Adrenal gland (tissue), 5 donors: ENCODE data around the gene MARK3.

Experiments
- POLR2A ChIP-seq, 2 donors: fragments of 450-650 bp; IDR thresholded peaks; one replicate each; pipeline ENCODE4 v1.6.1; 2017; ENCODE audit warnings: antibody characterized with exemption in 2 of 2, mild to moderate bottlenecking in 2 of 2, moderate library complexity in 1 of 2
- TF ChIP-seq, protein P1 (sequence below), 6 experiments: fragments of 450-650 bp in 4 of 6; fragments of 200-600 bp in 2 of 6; sonication (generic) in 1 of 6; IDR thresholded peaks; 1 replicate in 5 of 6; 2 replicates in 1 of 6; pipeline versions ENCODE4 v1.5.1 to v1.8.0; 2016 to 2021; ENCODE audit warnings: antibody characterized with exemption in 6 of 6, mild to moderate bottlenecking in 2 of 6, moderate library complexity in 1 of 6
- donor health status: DM: no; HTN: no; CAD: no.

DNA sequence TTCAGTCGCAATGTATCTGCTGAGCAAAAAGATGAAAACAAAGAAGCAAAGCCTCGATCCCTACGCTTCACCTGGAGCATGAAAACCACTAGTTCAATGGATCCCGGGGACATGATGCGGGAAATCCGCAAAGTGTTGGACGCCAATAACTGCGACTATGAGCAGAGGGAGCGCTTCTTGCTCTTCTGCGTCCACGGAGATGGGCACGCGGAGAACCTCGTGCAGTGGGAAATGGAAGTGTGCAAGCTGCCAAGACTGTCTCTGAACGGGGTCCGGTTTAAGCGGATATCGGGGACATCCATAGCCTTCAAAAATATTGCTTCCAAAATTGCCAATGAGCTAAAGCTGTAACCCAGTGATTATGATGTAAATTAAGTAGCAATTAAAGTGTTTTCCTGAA, 117.7 kb downstream of the MARK3 start:
- no peak for TF ChIP-seq POLR2A (IDR thresholded peaks at IDR 0.05)
- TF ChIP-seq, protein P1, sequence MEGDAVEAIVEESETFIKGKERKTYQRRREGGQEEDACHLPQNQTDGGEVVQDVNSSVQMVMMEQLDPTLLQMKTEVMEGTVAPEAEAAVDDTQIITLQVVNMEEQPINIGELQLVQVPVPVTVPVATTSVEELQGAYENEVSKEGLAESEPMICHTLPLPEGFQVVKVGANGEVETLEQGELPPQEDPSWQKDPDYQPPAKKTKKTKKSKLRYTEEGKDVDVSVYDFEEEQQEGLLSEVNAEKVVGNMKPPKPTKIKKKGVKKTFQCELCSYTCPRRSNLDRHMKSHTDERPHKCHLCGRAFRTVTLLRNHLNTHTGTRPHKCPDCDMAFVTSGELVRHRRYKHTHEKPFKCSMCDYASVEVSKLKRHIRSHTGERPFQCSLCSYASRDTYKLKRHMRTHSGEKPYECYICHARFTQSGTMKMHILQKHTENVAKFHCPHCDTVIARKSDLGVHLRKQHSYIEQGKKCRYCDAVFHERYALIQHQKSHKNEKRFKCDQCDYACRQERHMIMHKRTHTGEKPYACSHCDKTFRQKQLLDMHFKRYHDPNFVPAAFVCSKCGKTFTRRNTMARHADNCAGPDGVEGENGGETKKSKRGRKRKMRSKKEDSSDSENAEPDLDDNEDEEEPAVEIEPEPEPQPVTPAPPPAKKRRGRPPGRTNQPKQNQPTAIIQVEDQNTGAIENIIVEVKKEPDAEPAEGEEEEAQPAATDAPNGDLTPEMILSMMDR (IDR thresholded peaks at IDR 0.05): no peak
